ENCODE measurements around the gene SEPTIN10. TPM values are rescaled to one million over a fixed set of nuclear protein-coding genes. Genes with fewer than 3 reads are reported as not detected.

SEPTIN10 gene
- total and polyA plus RNA-seq, 2 donors (not counting 1 experiment from before 2014, with no cell fraction given), result 0.28 TPM; not detected in 1

DNA sequence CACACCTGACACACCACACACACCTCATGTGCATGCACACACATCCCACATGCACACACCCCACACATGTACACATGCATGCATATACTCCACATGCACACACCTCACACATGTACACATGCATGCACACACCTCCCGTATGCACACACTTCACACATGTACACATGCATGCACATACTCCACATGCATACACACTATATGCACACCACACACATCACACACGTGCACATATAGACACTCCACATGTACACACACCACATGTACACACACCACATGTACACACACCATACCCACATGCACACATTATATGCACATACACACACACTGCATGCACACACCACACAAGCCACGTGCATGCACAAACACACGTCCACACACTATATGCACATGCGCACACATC, 100.5 kb downstream of the SEPTIN10 start:
- ATAC-seq (ENCODE audit: low read depth) (no peak), DNase-seq (no peak)
- ChIA-PET CTCF (interaction anchor here (1.0 to 1.2 kb wide), 2 partner anchors 386 to 584 kb away, joined by 3 read pairs; no protein-coding TSS in a partner anchor), POLR2A (no interaction called here)
- no peaks in the 10 kb centered on the region for H3K9me3 Mint-ChIP-seq (ENCODE audit: insufficient read depth)
- no peaks in the 10 kb centered on the region for H4K20me1 ChIP-seq (ENCODE audit: control insufficient read depth, insufficient read depth, low read length, poor library complexity, severe bottlenecking)
- no peaks in the 10 kb centered on the region for H3K4me1 ChIP-seq (ENCODE audit: control insufficient read depth in 2 of 2, insufficient read depth in 2 of 2, low read length in 2 of 2)
- intact Hi-C loops (cut with micrococcal nuclease), result loop anchor here (5.0 kb wide), 1 partner anchor 821 kb away; no protein-coding TSS in a partner anchor
- 88% methylated on average over 5 of the region's 5 CpGs for WGBS (ENCODE audit: insufficient coverage)
- H3K9ac ChIP-seq (ENCODE audit: low read length), result no peak overlapping the region
- H3K4me2 ChIP-seq (replicated peaks; ENCODE audit: low read depth, low read length, poor library complexity, severe bottlenecking), result no peak overlapping the region
- no peak for TF ChIP-seq EZH2 (IDR thresholded peaks at IDR 0.05; ENCODE audit: borderline replicate concordance, insufficient read depth, low read depth, low read length, poor library complexity, severe bottlenecking)
- H3K27me3 Mint-ChIP-seq, result peaks cover 8% of the 10 kb centered on the region
- H3K79me2 ChIP-seq (ENCODE audit: control insufficient read depth, insufficient read depth, low read length), result no peaks in the 10 kb centered on the region
- H3K4me1 Mint-ChIP-seq, result no peaks in the 10 kb centered on the region
- H3K9me3 ChIP-seq (ENCODE audit: control extremely low read depth in 1 of 3, control insufficient read depth in 2 of 3, insufficient read depth in 1 of 3, low read length in 2 of 3), result no peaks in the 10 kb centered on the region
- H3K27ac Mint-ChIP-seq, result no peak overlapping the region
- H3K27me3 ChIP-seq (replicated peaks in 1 of 4; ENCODE audit: control extremely low read depth in 1 of 4, control insufficient read depth in 3 of 4, insufficient read depth in 4 of 4, low read length in 3 of 4), result no peaks in the 10 kb centered on the region
- H3K36me3 ChIP-seq (replicated peaks in 1 of 2; ENCODE audit: control extremely low read depth in 1 of 2, control insufficient read depth in 1 of 2, extremely low read depth in 1 of 2, insufficient read depth in 2 of 2, low read length in 1 of 2), result no peaks in the 10 kb centered on the region
- H3K27ac ChIP-seq (ENCODE audit: low read length in 2 of 2), result no peak overlapping the region
- no peak overlapping the region for H2AFZ ChIP-seq (ENCODE audit: insufficient read depth, low read depth, low read length, poor library complexity, severe bottlenecking)
- no peak overlapping the region for H3K4me3 ChIP-seq (ENCODE audit: control extremely low read depth in 1 of 5, extremely low read depth in 1 of 5, insufficient read depth in 1 of 5, low read depth in 2 of 5, low read length in 4 of 5)
- no peak overlapping the region for H3K4me3 Mint-ChIP-seq

DNA sequence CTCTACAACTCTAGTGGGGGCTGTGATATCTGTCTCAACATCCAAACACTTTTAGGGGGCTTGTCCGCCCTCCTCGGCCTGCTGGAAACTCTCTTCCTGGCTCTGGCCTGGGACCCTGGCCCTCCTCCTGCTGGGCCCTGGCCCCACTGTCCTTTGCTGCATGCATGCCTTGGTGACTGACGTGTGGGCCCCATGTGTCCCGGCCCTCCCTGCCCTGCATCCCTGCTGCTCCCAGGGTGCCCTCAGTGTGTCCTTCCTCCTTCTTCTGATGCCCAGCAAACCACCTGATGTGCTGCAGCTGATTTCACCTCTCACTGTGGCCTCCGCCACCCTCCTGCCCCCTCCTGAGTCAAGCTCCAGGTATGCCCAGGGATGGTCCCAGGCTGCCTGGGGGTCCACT, 101.7 kb downstream of the SEPTIN10 start:
- H3K27me3 Mint-ChIP-seq, result peaks cover 9% of the 10 kb centered on the region
- Histone ChIP-seq H4K20me1 (ENCODE audit: control insufficient read depth, insufficient read depth, low read length, poor library complexity, severe bottlenecking) (no peaks in the 10 kb centered on the region), H3K79me2 (ENCODE audit: control insufficient read depth, insufficient read depth, low read length) (no peaks in the 10 kb centered on the region), H3K9me3 (ENCODE audit: control extremely low read depth in 1 of 3, control insufficient read depth in 2 of 3, insufficient read depth in 1 of 3, low read length in 2 of 3) (no peaks in the 10 kb centered on the region), H2AFZ (ENCODE audit: insufficient read depth, low read depth, low read length, poor library complexity, severe bottlenecking) (no peak overlapping the region), H3K9ac (ENCODE audit: low read length) (no peak overlapping the region), H3K36me3 (replicated peaks in 1 of 2; ENCODE audit: control extremely low read depth in 1 of 2, control insufficient read depth in 1 of 2, extremely low read depth in 1 of 2, insufficient read depth in 2 of 2, low read length in 1 of 2) (no peaks in the 10 kb centered on the region), H3K4me1 (ENCODE audit: control insufficient read depth in 2 of 2, insufficient read depth in 2 of 2, low read length in 2 of 2) (no peaks in the 10 kb centered on the region), H3K4me2 (replicated peaks; ENCODE audit: low read depth, low read length, poor library complexity, severe bottlenecking) (no peak overlapping the region), H3K4me3 (ENCODE audit: control extremely low read depth in 1 of 5, extremely low read depth in 1 of 5, insufficient read depth in 1 of 5, low read depth in 2 of 5, low read length in 4 of 5) (no peak overlapping the region), H3K27me3 (replicated peaks in 1 of 4; ENCODE audit: control extremely low read depth in 1 of 4, control insufficient read depth in 3 of 4, insufficient read depth in 4 of 4, low read length in 3 of 4) (no peaks in the 10 kb centered on the region), H3K27ac (ENCODE audit: low read length in 2 of 2) (no peak overlapping the region)
- intact Hi-C loops (cut with micrococcal nuclease), result loop anchor here (5.0 kb wide), 1 partner anchor 820 kb away; no protein-coding TSS in a partner anchor
- ChIA-PET POLR2A (no interaction called here), CTCF (interaction anchor here (2.5 kb wide), 1 partner anchor 11 kb away, joined by 9 read pairs; no protein-coding TSS in a partner anchor)
- ATAC-seq (ENCODE audit: low read depth) (no peak), DNase-seq (no peak)
- no peak overlapping the region for H3K4me3 Mint-ChIP-seq
- no peaks in the 10 kb centered on the region for H3K9me3 Mint-ChIP-seq (ENCODE audit: insufficient read depth)
- TF ChIP-seq EZH2 (IDR thresholded peaks at IDR 0.05; ENCODE audit: borderline replicate concordance, insufficient read depth, low read depth, low read length, poor library complexity, severe bottlenecking), result no peak
- TF ChIP-seq, protein P1, sequence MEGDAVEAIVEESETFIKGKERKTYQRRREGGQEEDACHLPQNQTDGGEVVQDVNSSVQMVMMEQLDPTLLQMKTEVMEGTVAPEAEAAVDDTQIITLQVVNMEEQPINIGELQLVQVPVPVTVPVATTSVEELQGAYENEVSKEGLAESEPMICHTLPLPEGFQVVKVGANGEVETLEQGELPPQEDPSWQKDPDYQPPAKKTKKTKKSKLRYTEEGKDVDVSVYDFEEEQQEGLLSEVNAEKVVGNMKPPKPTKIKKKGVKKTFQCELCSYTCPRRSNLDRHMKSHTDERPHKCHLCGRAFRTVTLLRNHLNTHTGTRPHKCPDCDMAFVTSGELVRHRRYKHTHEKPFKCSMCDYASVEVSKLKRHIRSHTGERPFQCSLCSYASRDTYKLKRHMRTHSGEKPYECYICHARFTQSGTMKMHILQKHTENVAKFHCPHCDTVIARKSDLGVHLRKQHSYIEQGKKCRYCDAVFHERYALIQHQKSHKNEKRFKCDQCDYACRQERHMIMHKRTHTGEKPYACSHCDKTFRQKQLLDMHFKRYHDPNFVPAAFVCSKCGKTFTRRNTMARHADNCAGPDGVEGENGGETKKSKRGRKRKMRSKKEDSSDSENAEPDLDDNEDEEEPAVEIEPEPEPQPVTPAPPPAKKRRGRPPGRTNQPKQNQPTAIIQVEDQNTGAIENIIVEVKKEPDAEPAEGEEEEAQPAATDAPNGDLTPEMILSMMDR (IDR thresholded peaks at IDR 0.05), result no peak
- H3K4me1 Mint-ChIP-seq, result no peaks in the 10 kb centered on the region
- no peak overlapping the region for H3K27ac Mint-ChIP-seq
- WGBS (ENCODE audit: insufficient coverage), result 74% methylated on average over 5 of the region's 5 CpGs
